ENCODE results near the gene PMVK.
"Not testable (repeated sequence)": the region's sequence is repeated elsewhere in the genome, so short reads cannot be mapped to it uniquely, and the experiment has no call there.

The PMVK gene

GRCh38 chr1:154911691-154912550, 24.6 kb downstream of the PMVK start:
- DNase-seq, result no peak

DNA sequence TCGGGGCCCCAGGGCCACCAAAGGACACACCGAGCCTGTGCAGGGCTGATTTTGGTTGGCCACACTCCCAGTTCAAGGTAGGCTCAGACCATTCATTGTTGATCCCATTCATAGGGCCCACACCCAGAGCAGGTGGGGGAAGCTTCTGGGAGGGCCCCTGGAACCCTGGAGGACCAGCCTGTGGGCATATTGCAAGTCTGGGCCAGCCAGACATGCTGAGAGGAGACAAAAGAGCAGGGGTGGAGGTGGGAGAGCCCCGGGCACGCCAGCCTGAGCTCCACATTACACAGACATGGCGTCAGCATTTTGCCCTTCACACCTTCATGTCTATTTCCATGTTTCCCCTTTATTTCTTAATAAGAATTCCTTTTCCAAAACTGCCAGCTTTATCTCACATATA, 25.7 kb downstream of the PMVK start:
- no peak for DNase-seq

DNA sequence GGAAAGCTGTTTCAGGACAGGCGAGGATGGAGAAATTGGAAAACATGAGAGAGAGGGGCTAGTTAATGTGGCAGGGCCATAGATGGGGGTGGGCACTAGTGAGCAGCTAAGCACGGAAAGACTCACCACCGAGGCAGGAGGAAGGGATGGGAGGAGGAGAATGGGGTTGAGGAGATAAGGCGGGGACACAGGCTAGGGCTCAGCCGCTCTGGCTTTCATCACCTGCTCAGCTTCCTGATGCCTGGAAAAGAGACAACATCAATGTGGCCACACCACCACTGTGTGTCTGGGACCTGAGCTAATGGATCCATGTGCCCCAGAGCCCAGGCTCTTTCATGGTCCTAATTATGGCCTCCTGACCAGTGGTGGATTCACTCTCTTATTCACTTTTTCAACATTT, 27.6 kb downstream of the PMVK start:
- DNase-seq, result no peak

GRCh38 chr1:154908129-154908528, 28.4 kb downstream of the PMVK start:
- not testable (repeated sequence) for DNase-seq

- DNase-seq, result no peak
Measured at GRCh38 chr1:154906621-154907081, 29.9 kb downstream of the PMVK start.

DNA sequence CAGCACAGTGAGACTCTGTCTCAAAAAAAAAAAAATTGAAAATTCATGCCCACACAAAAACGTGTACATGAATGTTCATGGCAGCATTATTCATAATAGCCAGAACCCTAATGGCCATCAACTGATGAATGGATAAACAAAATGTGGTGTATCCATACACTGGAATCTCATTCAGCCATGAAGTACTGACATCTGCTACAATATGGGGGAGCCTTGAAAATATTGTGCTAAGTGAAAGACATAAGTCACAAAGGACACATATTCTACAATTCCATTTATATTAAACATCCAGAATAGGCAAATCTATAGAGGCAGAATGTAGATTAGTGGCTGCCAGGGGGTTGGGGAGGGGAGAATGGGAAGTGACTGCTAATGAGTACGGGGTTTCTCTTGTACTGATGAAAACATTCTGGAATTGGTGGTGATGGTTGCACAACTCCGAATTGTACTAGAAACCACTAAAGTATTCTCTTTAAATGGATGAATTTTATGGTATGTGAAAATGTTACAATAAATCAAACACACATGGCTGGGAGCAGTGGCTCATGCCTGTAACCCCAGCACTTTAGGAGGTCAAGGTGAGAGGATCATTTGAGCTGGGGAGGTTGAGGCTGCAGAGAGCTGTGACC, 33.5 kb downstream of the PMVK start:
- no peak for DNase-seq

DNA sequence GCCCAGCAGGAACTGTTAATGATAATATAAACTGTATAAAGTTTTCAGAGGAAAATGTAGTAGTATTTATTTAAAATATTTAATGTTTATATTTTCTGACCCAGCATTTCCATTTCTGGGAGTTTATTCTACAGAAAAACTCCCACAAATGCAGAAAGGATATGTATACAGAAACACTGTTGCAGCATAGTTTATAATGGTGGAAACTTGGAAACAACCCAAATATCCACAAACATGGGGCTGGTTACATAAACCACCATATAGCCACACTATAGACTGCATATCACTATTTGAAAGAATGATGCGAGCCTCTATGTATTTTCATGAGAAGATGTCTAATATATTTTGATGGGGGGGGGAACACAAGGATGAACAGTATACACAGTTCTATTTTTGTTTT, 34.9 kb downstream of the PMVK start:
- DNase-seq, result no peak

GRCh38 chr1:154899041-154899440, 37.5 kb downstream of the PMVK start:
- DNase-seq, result no peak

- DNase-seq, result no peak
Measured at GRCh38 chr1:154896771-154897286, 39.7 kb downstream of the PMVK start.

- DNase-seq, result no peak
Measured at GRCh38 chr1:154895798-154896197, 40.7 kb downstream of the PMVK start.

GRCh38 chr1:154891452-154891851, 45.1 kb downstream of the PMVK start:
- no peak for DNase-seq

DNA sequence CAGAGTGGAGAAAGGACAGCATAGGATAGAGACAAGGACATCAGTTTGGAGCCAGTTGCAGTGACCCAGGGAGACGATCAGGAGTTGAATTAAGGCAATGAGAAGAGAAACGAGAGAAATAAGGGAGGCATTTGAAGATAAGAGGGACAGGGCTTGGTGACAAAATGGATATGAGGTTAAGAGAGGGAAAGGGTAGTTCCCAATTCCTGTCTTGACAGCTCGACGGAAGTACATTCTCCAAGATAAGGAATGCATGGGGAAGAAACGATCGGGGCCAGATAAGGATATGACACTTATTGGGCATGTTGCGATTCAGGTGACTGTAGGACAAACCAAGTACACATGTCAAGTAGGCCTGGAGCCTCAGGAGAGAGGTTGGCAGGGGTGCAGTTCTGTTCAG, 47.8 kb downstream of the PMVK start:
- no peak for DNase-seq

GRCh38 chr1:154886281-154887015, 50.1 kb downstream of the PMVK start:
- no peak for DNase-seq

GRCh38 chr1:154884869-154885701, 51.4 kb downstream of the PMVK start:
- DNase-seq, result peak; percentile 64

DNA sequence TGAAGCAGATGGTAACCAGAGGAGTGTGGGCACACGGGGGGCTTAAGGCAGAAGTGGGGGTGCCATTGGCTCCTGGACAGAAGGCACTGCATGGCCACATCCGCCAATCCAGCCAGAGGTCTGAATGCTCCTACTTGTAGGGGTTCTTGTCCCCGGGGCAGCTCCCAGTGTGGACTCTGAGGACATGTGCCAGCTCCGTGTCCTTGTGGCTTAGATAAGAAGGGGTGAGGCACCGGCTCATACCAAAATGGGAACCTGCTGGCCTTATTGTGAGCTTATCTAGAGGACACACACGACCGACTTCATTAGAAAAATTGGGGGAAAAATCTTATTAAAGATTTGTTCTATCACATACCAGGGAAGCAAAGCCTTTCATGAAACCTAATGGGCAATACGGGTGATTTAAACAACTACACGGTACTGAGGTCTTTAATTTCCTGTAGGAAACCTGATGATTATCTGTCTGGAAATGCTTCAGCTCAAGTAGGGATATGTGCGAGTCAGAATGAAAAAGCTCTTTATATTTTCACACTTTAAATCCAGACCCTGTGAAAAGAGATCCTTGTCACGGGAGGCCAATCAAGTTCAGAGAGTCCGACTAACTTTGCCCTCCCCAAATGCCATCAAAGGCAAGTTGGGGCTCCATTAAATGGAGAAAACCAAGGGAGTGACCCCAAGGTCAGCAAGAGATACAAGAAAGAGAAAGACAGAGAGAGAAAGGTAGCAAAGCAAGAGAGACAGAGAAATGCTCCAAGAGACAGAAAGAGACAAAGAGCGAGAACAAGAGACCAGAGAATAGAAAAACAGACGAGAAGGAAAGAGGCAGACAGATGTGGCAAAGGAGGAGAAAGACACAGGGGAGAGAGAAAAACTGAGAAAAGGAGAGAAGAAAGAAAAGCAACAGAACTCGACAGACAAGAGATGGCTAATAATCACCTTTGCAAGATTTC, 52.3 kb downstream of the PMVK start:
- DNase-seq, result no peak

DNA sequence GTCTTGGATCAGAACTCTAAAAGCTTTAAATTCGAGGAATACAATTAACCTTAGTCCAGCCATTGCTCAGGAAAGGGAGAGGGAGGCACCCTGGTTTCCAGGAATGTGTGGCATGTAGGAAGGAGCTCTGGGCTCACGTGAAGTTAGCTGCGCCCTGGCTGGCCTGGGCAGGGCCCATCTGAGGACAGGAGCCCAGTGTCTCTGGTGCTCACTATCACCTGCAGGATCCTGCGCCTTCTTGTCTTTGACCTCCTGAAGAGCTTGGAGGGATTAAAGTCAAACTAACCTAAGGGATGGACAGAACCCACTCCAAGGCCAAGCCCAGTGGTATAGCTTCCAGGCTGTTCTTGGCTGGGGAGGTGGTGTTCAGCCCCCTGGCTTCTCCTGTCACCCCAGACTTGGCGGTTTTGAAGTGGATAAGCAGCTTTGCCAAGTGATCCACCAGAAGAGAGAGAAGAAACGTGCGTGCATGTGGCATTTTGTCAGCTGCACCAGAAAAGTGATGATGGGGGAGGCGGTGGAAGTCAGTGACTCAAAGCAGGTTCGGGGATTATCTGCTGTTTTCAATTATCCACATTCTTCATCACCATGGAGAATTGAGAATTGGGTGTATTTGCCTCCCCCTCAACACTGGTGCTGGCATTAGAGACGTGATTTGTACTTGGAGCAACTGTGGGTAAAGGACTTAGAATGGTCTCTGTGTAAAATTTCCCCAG, 54.5 kb downstream of the PMVK start:
- no peak for DNase-seq

DNA sequence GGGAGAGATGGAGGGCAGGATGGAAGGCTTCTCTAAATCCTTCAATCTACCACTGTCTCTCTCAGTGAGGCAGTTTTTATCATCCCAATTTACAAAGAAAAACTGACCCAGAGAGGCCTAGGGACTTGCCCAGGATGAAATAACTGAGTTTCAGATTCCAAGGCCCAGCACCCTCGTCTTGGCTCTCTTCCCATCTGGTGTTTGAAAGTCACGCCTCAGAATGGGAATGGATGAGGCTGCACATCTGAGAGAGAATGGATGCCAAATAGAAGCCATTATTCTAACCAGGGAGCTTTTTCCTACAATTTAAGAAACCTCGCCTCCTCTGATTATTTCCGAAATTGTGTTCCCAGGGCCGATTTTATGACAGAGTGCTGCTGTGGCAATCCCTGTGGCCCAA, 55.8 kb downstream of the PMVK start:
- no peak for DNase-seq

DNA sequence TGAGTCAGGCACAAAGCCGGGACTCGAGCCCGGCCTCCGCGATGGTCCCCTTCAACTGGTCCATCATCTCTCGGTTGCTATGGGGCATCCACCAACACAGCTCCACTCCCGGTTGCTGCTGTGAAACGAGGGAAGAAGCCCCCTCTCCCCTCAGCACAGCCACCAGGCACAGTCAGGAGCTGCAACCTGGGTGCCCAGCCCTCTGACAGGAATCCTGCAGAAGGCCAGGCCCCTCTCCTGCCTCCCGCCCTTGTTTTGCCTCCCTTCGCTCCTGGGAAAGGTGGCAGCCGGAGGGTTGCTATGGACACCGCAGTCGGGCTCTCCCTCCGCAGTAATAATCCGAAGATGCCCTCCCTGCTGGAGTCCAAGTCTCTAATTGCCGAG, 57.5 kb downstream of the PMVK start:
- no peak for DNase-seq

DNA sequence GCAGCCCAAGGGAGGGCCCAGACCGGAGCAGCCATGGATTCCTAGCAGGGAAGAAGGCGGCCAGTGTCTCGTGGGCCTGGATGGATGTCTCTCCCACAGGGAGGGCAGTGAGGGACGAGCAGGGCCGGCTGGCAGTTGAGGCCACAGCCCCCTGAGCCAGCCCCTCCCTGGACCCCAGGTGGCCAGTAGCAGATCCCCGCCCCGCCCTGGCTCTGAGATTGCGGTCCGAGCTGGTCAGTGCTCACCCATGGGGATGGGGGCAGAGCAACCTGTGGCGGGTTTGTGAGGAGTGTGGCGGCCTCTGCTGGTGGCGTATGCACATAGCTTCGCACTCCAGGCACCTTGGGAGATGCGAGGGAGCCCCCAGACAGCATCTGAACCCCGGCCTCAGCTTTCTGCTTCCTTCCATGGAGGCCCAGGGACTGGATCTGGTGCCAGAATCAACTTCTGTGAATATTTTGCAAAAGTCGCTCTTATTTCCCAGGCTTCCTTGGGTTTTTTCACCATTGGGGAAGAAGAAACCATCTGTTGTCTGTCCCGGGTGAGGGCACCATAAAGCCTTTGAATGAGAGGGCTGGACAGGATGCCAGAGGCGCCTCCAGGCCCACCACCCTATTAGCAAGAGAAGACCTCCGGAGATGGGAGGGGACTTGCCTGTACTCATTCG, 58.0 kb downstream of the PMVK start:
- DNase-seq, result peak; percentile 69

- no peak for DNase-seq
Measured at GRCh38 chr1:154877370-154877974, 59.0 kb downstream of the PMVK start.

Measured in NCI-H1105 treated with DMSO at 0.1 percent for 48 hours (cell line).